BJ (cell line): ENCODE measurements around the gene ATP1A1. TPM values are rescaled to one million over a fixed set of nuclear protein-coding genes. Genes with fewer than 3 reads are reported as not detected.

Source experiments
- CTCF ChIA-PET: fragments of 350-600 bp; formaldehyde crosslinking; extraction: SDS; loops from one replicate; lab custom pipeline; 2021; ENCODE audit warnings: antibody characterized with exemption, inconsistent platforms; lab: Yijun Ruan, JAX
- POLR2A ChIA-PET: fragments of 300-600 bp; sonication (Branson Sonifier 250); formaldehyde crosslinking; extraction: SDS; loops from one replicate; lab custom pipeline; 2021; ENCODE audit warnings: antibody characterized with exemption; lab: Charles Lee
- DNase-seq: peaks from one replicate; pipeline ENCODE4 v3.0.0-alpha.2; 2011; ENCODE audit warnings: low read depth
- H3K27me3 ChIP-seq: 2 replicates; pipeline ENCODE4 v1.6.0; 2011; ENCODE audit warnings: low read length; ENCODE audit not compliant: control insufficient read depth, insufficient read depth
- H3K36me3 ChIP-seq: 2 replicates; pipeline ENCODE4 v1.5.1; 2011; ENCODE audit warnings: low read length; ENCODE audit not compliant: control insufficient read depth, insufficient read depth
- H3K4me3 ChIP-seq: 2 replicates; pipeline ENCODE4 v1.5.1; 2011; ENCODE audit warnings: low read depth, mild to moderate bottlenecking, control low read depth, low read length
- polyA plus RNA-seq: library from polyadenylated mRNA; depleted of rRNA; stranded (reverse); fragments of >200 nt; gene quantifications from 2 replicates; pipeline ENCODE4 v1.2.3, GENCODE V29; 2011
- TF ChIP-seq, protein P1 (sequence below): IDR thresholded peaks from 2 replicates; pipeline ENCODE4 v1.5.1; 2011; ENCODE audit warnings: low read depth, mild to moderate bottlenecking, control low read depth, inconsistent platforms, low read length, moderate library complexity; ENCODE audit not compliant: insufficient read depth

The ATP1A1 gene
- polyA plus RNA-seq, 1 experiment: 392 TPM

GRCh38 chr1:116405241-116406135, 32.4 kb downstream of the ATP1A1 start:
- TF ChIP-seq, protein P1, sequence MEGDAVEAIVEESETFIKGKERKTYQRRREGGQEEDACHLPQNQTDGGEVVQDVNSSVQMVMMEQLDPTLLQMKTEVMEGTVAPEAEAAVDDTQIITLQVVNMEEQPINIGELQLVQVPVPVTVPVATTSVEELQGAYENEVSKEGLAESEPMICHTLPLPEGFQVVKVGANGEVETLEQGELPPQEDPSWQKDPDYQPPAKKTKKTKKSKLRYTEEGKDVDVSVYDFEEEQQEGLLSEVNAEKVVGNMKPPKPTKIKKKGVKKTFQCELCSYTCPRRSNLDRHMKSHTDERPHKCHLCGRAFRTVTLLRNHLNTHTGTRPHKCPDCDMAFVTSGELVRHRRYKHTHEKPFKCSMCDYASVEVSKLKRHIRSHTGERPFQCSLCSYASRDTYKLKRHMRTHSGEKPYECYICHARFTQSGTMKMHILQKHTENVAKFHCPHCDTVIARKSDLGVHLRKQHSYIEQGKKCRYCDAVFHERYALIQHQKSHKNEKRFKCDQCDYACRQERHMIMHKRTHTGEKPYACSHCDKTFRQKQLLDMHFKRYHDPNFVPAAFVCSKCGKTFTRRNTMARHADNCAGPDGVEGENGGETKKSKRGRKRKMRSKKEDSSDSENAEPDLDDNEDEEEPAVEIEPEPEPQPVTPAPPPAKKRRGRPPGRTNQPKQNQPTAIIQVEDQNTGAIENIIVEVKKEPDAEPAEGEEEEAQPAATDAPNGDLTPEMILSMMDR: no peak

GRCh38 chr1:116407033-116407432, 34.0 kb downstream of the ATP1A1 start:
- TF ChIP-seq, protein P1: no peak
- CTCF ChIA-PET: interaction anchor here (1.1 to 1.3 kb wide), 2 partner anchors 78 to 79 kb away, joined by 3 to 4 read pairs; no protein-coding TSS in a partner anchor
- no peak overlapping the region for H3K4me3 ChIP-seq
- no peaks in the 10 kb centered on the region for H3K27me3 ChIP-seq
- no peak for DNase-seq
- H3K36me3 ChIP-seq: peaks cover 24% of the 10 kb centered on the region
- POLR2A ChIA-PET: no interaction called here

More at GRCh38 chr1:116405241-116406135, 32.4 kb downstream of the ATP1A1 start:
- Histone ChIP-seq H3K36me3 (peaks cover 30% of the 10 kb centered on the region), H3K4me3 (no peak overlapping the region), H3K27me3 (no peaks in the 10 kb centered on the region)
- CTCF ChIA-PET: interaction anchor here (0.6 to 1.6 kb wide), 3 partner anchors 22 to 255 kb away, joined by 3 to 4 read pairs (median 3); no protein-coding TSS in a partner anchor
- DNase-seq: no peak
- POLR2A ChIA-PET: no interaction called here

- TF ChIP-seq, protein P1: no peak
- no peak for DNase-seq
- Histone ChIP-seq H3K36me3 (peaks cover 18% of the 10 kb centered on the region), H3K4me3 (no peak overlapping the region), H3K27me3 (no peaks in the 10 kb centered on the region)
- POLR2A ChIA-PET: no interaction called here
- CTCF ChIA-PET: interaction anchor here (1.3 kb wide), 1 partner anchor 77 kb away, joined by 4 read pairs; no protein-coding TSS in a partner anchor
Observed at GRCh38 chr1:116408193-116408592, 35.1 kb downstream of the ATP1A1 start.

DNA sequence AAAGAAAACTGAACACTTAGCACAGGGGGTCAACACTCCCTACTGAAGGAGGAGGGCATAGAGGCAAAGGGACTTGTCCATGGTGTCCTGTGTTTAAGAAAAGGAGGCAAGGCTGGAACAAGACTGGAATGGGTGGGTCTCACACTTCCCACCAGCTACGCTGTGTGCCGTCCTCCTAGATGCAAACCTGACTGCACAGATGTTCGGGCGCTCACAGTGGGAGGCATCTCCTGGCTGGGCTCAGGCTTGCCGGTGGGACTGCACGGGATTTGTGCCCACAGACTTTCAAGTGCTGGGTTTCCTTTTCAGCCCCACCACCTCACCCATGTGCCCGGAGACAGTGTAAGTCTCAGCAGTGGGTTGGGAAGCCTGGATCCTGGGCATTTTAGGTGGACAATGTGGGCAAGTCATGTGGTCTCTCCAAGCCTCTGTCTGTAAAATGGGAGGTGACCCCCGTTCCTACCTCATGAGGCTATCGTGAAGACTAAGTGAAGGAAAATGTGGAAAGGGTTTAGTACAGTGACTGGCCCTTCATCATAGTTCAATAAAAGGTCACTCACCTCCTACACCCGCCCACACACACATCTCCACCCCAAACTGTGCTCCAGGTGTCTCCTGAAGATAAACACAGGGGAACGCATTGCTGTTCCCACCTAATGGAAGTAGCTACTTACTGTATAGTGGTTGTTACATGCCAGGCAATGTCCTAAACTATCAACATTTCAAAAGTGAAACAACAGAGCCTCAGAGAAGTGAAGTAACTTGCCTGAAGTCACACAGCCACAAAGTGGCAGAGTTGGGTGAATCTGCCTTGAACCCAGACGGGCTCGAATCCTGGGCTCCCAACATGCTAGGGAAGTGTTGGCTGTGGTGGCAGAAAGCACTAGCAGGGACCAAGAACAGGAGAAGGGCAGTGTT, 36.0 kb downstream of the ATP1A1 start:
- DNase-seq: no peak

More for the DNA sequence above, 36.0 kb downstream of the ATP1A1 start:
- ChIA-PET POLR2A (no interaction called here), CTCF (interaction anchor here (1.4 kb wide), 1 partner anchor 77 kb away, joined by 3 read pairs; no protein-coding TSS in a partner anchor)
- no peaks in the 10 kb centered on the region for H3K27me3 ChIP-seq
- TF ChIP-seq, protein P1: no peak
- H3K36me3 ChIP-seq: peaks cover 15% of the 10 kb centered on the region
- no peak overlapping the region for H3K4me3 ChIP-seq
